Left hindlimb (tissue), 1 donor: ENCODE measurements around the gene TRAP1.
"Not testable (repeated sequence)": the region's sequence is repeated elsewhere in the genome, so short reads cannot be mapped to it uniquely, and the experiment has no call there.

Experiments
- DNase-seq: peaks from one replicate; pipeline ENCODE4 v3.0.0-alpha.2; 2018

The TRAP1 gene

DNA sequence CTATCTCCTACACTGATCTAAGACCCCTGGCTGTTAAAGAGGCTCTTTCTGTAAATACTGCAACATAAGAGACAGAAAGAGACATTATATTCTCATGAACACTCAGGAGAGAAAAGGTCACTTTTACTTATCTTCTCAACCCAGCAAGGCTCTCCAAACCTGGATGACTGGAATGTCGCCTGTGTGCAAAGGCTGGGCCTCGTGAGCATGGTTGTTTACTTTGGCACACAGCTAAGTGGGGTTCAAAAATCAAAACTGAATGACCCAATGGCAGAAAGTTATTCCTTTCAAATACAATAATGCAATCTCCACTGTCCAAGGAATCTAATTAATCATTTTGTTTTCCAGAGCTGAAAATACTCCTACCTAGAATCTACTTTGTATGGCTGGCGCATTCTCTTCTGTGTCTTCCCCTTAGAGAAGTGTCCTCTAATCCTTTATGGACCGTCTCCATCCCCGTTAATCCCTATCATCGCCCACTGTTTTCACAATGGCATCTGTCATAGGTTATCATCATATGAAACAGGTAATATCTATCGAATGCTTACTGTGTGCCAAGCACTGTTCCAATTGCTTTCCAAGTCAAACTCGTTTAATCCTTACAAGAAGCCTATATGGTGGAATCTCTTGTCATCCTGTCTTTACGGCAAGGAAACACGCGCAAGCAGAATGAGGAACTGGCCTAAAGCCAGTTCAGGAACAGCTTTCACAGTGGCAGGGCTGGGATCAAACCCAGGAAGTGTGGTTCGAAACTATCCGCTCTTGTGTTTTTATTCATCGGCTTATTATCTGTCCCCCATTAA lies 107.2 kb downstream of the TRAP1 start:
- DNase-seq, result no peak

DNA sequence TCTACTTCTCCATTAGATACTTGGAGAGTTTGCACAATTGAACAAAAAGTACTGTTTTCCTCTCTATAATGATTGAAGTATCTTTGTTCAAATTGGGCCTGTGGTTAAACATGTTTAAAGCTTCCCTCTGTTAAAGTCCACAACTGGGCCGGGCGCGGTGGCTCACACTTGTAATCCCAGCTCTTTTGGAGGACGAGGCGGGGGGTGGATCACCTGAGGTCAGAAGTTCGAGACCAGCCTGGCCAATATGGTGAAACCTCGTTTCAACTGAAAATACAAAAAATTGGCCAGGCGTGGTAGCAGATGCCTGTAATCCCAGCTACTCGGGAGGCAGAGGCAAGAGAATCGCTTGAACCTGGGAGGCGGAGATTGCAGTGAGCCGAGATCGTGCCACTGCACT lies 108.3 kb downstream of the TRAP1 start:
- DNase-seq, result not testable (repeated sequence)

DNA sequence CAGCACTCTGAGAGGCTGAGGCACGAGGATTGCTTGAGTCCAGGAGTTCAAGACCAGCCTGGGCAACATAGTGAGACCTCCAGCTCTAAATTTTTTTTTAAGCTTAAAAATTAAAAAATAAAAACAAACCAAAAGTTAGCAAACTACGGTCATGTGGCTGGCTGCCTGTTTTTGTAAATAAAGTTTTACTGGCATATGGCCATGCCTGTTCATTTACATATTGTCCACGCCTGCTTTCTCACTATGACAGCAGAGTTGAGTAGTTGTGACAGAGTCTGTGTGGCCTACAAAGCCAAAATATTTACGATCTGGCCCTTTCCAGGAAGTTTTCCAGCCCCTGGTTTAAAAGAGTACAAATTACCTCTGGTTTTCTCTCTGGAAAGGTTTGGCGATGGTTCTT lies 109.3 kb downstream of the TRAP1 start:
- no peak for DNase-seq
